Head of caudate nucleus (tissue), 42 donors: ENCODE results near the gene LRP11.
"Not testable (repeated sequence)": the region's sequence is repeated elsewhere in the genome, so short reads cannot be mapped to it uniquely, and the experiment has no call there.

ENCODE experiments used
- DNase-seq, 42 donors: peaks; one replicate each; pipeline versions ENCODE4 v3.0.0 to v3.0.0-alpha.2; 2020 to 2021; ENCODE audit warnings: mixed read lengths in 7 of 42
- intact Hi-C: fragments of 100-400 bp; cut with DNase I; formaldehyde crosslinking; loops from one replicate; pipeline ENCODE4 v1.15.0; 2022

Gene LRP11

GRCh38 chr6:149899926-149900619 is 35.9 kb upstream of the LRP11 start:
- peak in 2 of 42 donors; percentile 7 to 24 for DNase-seq
- intact Hi-C loops: no loop called here

DNA sequence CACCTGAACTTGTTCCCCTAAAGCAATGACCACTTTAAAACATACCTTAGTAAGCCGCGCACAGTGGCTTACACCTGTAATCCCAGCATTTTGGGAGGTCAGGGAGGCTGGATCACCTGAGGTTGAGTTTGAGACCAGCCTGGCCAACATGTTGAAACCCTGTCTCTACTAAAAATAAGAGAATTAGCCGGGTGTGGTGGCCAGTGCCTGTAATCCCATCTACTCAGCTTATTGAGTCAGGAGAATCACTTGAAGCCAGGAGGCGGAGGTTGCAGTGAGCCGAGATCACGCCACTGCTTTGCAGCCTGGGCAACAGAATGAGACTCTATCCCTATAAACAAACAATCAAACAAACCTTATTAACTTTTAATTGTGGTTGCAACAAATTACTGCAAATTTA is 35.3 kb upstream of the LRP11 start:
- intact Hi-C loops: no loop called here
- DNase-seq: peak in 1 of 42 donors; percentile 12

GRCh38 chr6:149898966-149899365 is 34.8 kb upstream of the LRP11 start:
- peak in 1 of 42 donors; percentile 23 for DNase-seq
- intact Hi-C loops: no loop called here

GRCh38 chr6:149897855-149898744 is 33.9 kb upstream of the LRP11 start, which contains the start of gene RAET1E:
Gene RAET1E (minus strand): TSS chr6:149898113. CDS start chr6:149890901, 7,212 bp downstream.
- intact Hi-C loops: no loop called here
- DNase-seq: peak in 1 of 42 donors; percentile 34

DNA sequence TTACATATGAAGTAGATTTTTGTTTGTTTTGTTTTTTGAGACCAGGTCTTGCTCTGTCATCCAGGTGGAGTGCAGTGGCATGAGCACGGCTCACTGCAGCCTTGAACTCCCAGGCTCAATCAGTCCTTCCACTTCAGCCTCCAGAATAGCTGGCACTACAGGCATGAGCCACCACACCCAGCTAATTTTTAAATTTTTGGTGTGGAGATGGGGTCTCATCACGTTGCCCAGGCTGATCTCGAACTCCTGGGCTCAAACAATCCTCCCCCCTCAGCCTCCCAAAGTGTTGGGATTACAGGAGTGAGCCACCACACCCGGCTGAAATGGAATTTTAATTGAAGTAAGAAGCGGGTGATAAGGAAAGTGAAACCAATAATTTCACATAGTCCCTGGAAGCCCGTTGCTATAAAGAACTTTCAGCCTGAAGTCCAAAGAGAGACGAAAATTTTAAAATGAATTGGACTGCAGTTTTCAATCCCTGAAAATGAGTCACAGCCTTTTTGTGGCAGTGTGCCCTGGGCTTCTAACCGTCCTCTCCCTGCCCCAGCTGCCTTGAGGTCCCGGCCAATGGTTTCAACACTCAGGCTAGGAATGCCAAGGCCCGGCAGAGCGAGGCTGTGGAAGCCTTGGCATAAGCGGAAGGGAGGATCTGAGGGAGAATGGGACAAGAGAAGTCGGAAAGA is 33.0 kb upstream of the LRP11 start:
- peak in 34 of 42 donors; percentile 16 to 84 (median 41) for DNase-seq

DNA sequence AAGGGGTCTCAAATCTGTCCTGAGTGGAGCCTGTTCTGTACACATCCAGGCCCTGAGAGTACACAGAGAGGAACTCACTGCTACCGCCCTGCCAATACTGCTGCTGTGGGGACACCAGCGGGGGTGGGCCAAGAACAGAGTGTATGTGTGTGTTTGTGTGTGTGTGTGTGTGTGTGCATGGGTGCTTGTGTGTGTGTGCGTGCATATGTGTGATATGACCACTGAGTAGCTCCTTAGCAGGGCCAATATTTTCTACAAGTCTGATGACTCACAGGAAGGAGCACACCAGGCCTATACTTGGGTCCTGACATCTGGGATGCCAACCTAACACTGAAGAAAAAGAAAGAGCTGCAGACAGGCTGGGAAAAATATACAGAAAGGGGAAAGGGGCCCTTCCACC is 32.3 kb upstream of the LRP11 start:
- intact Hi-C loops: no loop called here
- no peak for DNase-seq

More for the DNA sequence above, 33.0 kb upstream of the LRP11 start:
- intact Hi-C loops: no loop called here

GRCh38 chr6:149895833-149896271 is 31.7 kb upstream of the LRP11 start:
- intact Hi-C loops: no loop called here
- DNase-seq: peak in 1 of 42 donors; percentile 42

DNA sequence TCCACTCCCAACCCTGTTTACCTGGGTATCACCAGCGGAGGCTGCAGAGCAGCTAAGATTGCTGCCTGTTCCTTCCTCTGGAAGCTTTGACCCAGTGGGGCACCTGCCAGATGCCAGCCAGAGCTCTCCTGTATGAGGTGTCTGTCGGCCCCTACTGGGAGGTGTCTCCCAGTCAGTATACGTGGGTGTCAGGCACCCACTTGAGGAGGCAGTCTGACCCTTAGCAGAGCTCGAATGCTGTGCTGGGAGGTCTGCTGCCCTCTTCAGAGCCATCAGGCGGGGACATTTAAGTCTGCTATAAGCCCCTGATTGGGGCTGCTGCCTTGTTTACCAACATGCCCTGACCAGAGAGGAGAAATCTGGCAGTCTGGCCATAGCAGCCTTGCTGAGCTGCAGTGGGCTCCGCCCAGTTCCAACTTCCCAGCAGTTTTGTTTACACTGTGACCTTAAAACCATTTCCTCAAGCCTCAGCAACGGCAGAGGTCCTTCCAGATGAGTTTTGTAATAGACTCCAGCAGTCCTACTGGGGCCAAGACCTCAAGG is 31.0 kb upstream of the LRP11 start:
- DNase-seq: peak in 2 of 42 donors; percentile 16 to 42
- intact Hi-C loops: no loop called here

- DNase-seq, intact Hi-C loops: not testable (repeated sequence)
Observed at GRCh38 chr6:149891864-149892263, 27.7 kb upstream of the LRP11 start.

DNA sequence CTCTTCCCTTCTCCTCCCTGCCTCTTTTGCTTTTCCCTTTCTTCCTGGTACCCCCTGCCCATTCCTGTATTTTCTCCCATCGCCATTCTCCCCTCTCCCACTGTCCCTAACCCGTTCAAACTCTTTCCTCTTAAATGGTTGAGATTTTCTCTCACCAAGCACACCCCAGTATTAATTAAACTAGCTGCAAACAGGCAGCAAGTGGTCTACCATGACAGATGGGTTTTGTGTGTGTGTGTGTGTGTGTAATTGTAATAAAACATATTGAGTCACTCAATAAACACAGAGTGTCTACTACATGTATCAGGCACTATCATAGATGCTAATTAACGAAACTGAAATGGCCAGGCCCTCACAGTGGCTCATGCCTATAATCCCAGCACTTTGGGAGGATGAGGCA is 27.1 kb upstream of the LRP11 start:
- intact Hi-C loops: no loop called here
- no peak for DNase-seq

DNA sequence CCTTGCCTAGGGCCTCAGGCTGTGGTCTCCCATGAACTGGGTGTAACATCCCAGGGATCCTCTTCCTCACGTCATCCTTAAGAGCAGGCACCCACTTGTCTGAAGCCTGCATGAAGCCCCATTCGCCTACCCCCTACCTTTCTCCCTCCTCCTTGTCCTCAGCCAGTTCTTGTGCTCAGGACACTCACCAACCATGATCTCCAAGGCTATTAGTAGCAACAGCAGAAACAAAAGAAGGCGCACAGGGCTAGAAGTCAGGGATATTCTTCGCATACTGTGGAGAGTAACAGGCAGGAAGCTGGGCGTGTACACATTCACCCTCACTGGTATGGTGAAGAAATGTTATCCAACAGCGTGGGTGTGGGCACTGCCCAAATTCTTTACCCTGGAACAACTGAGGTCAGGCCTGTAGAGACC is 26.5 kb upstream of the LRP11 start:
- DNase-seq: no peak
- intact Hi-C loops: no loop called here

DNA sequence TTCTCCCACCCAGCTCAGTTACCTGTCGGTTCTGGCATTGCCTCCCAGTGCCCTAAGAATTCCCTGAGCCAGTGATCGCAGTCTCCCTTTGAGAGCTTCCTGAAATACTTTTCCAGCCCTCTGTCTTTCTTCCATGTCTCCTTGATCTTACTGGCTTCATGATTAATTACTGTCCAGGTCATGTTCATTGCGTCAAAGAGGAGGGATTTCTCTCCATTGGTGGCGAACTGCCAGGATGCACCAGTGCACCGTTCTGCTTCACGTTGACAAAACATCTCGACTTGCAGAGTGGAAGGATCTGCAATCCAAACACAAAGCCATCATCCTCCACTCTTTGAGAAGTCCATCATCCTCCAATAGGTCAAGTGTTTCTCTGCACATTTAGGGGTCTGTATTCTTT is 25.2 kb upstream of the LRP11 start:
- no peak for DNase-seq
- intact Hi-C loops: no loop called here

GRCh38 chr6:149888659-149889058 is 24.5 kb upstream of the LRP11 start:
- intact Hi-C loops: no loop called here
- no peak for DNase-seq

- intact Hi-C loops: no loop called here
- no peak for DNase-seq
Observed at GRCh38 chr6:149888093-149888492, 23.9 kb upstream of the LRP11 start.

GRCh38 chr6:149887343-149887742 is 23.2 kb upstream of the LRP11 start:
- no peak for DNase-seq
- intact Hi-C loops: no loop called here

GRCh38 chr6:149885888-149886287 is 21.7 kb upstream of the LRP11 start:
- intact Hi-C loops: no loop called here
- no peak for DNase-seq

- intact Hi-C loops: no loop called here
- DNase-seq: no peak
Observed at GRCh38 chr6:149884617-149885016, 20.5 kb upstream of the LRP11 start.

- intact Hi-C loops: no loop called here
- DNase-seq: peak in 23 of 42 donors; percentile 10 to 61 (median 38)
Observed at GRCh38 chr6:149884215-149884614, 20.1 kb upstream of the LRP11 start.

- intact Hi-C loops: no loop called here
Observed at GRCh38 chr6:149881860-149882259, 17.7 kb upstream of the LRP11 start.

More at GRCh38 chr6:149881860-149882259, 17.7 kb upstream of the LRP11 start:
- no peak for DNase-seq
